ENCODE data around the gene SOX21.

- TF ChIP-seq CTCF (IDR thresholded peaks at IDR 0.05) (no peak), POLR2AphosphoS5 (IDR thresholded peaks at IDR 0.05) (no peak), EP300 (IDR thresholded peaks at IDR 0.05) (no peak), POLR2A (IDR thresholded peaks at IDR 0.05) (no peak)
Observed at GRCh38 chr13:94709001-94709834, 3.1 kb downstream of the SOX21 start.

All from sigmoid colon (tissue), 4 donors.